ENCODE data around the gene CCR8. TPM values are rescaled to one million over a fixed set of nuclear protein-coding genes. Genes with fewer than 3 reads are reported as not detected.

Gene CCR8
- total RNA-seq, 1 experiment from 2014 or later = not detected

GRCh38 chr3:39284457-39284881, 45.0 kb upstream of the CCR8 start:
- H3F3A ChIP-seq (ENCODE audit: low read length, unreplicated experiment) = no peaks in the 10 kb centered on the region
- intact Hi-C loops (cut with micrococcal nuclease) = no loop called here
- no peak overlapping the region for H3K27ac ChIP-seq (ENCODE audit: low read length)
- ATAC-seq (no peak), DNase-seq (no peak)
- peak overlapping the region; percentile 30; the same call in 1 of the 2 replicates for H3K4me2 ChIP-seq (ENCODE audit: low read length)
- H3K4me1 ChIP-seq (ENCODE audit: insufficient read depth, low read length) = no peaks in the 10 kb centered on the region
- H2AFZ ChIP-seq (ENCODE audit: low read length) = no peak overlapping the region
- no TSS peak for BruUV-seq (replicated peaks)
- H3K79me2 ChIP-seq (ENCODE audit: low read length) = no peaks in the 10 kb centered on the region
- no peaks in the 10 kb centered on the region for H3K9me3 ChIP-seq (ENCODE audit: low read length)
- TF ChIP-seq EZH2 (IDR thresholded peaks at IDR 0.05; ENCODE audit: low read length, unreplicated experiment) (no peak), EZH2phosphoT487 (IDR thresholded peaks at IDR 0.05; ENCODE audit: borderline replicate concordance, low read length) (no peak)
- H3K36me3 ChIP-seq (ENCODE audit: low read depth, low read length) = no peaks in the 10 kb centered on the region
- ChIA-PET POLR2A (ENCODE audit: unreplicated experiment) (no interaction called here), CTCF (no interaction called here)
- 0 out of 2 replicates have a peak overlapping the region, but pooled peaks have one; percentile 28 for H3K4me3 ChIP-seq (ENCODE audit: low read length)
- no peaks in the 10 kb centered on the region for H4K20me1 ChIP-seq (ENCODE audit: low read length)
- no peaks in the 10 kb centered on the region for H3K9me2 ChIP-seq (replicated peaks; ENCODE audit: low read length)
- no peak overlapping the region for H3K9ac ChIP-seq (ENCODE audit: low read length)
- 0 out of 2 replicates have a peak, but pooled peaks cover 5% of the 10 kb centered on the region for H3K27me3 ChIP-seq (ENCODE audit: low read length)

- H3K4me2 ChIP-seq (ENCODE audit: low read length) = no peak overlapping the region
- H3F3A ChIP-seq (ENCODE audit: low read length, unreplicated experiment) = no peaks in the 10 kb centered on the region
- no peak overlapping the region for H3K4me3 ChIP-seq (ENCODE audit: low read length)
- intact Hi-C loops (cut with micrococcal nuclease) = no loop called here
- DNase-seq (no peak), ATAC-seq (no peak)
- H2AFZ ChIP-seq (ENCODE audit: low read length) = no peak overlapping the region
- H3K9me2 ChIP-seq (replicated peaks; ENCODE audit: low read length) = no peaks in the 10 kb centered on the region
- H3K79me2 ChIP-seq (ENCODE audit: low read length) = no peaks in the 10 kb centered on the region
- H3K9ac ChIP-seq (ENCODE audit: low read length) = no peak overlapping the region
- no peak overlapping the region for H3K27ac ChIP-seq (ENCODE audit: low read length)
- TF ChIP-seq EZH2phosphoT487 (IDR thresholded peaks at IDR 0.05; ENCODE audit: borderline replicate concordance, low read length) = no peak
- no peak for TF ChIP-seq CTCF (conservative IDR thresholded peaks at IDR 0.05; ENCODE audit: low read depth, low read length)
- no peak for TF ChIP-seq EZH2 (IDR thresholded peaks at IDR 0.05; ENCODE audit: low read length, unreplicated experiment)
- 0 out of 2 replicates have a peak, but pooled peaks cover 3% of the 10 kb centered on the region for H3K4me1 ChIP-seq (ENCODE audit: insufficient read depth, low read length)
- ChIA-PET CTCF (no interaction called here), POLR2A (ENCODE audit: unreplicated experiment) (no interaction called here)
- H4K20me1 ChIP-seq (ENCODE audit: low read length) = no peaks in the 10 kb centered on the region
- no peaks in the 10 kb centered on the region for H3K27me3 ChIP-seq (ENCODE audit: low read length)
- H3K9me3 ChIP-seq (ENCODE audit: low read length) = no peaks in the 10 kb centered on the region
- no TSS peak for BruUV-seq (replicated peaks)
- no peaks in the 10 kb centered on the region for H3K36me3 ChIP-seq (ENCODE audit: low read depth, low read length)
Observed at GRCh38 chr3:39285332-39285731, 44.2 kb upstream of the CCR8 start.

- no TSS peak for BruUV-seq (replicated peaks)
- H2AFZ ChIP-seq (ENCODE audit: low read length) = no peak overlapping the region
- TF ChIP-seq EZH2 (IDR thresholded peaks at IDR 0.05; ENCODE audit: low read length, unreplicated experiment) = no peak
- TF ChIP-seq EZH2phosphoT487 (IDR thresholded peaks at IDR 0.05; ENCODE audit: borderline replicate concordance, low read length) = no peak
- no peak for TF ChIP-seq CTCF (conservative IDR thresholded peaks at IDR 0.05; ENCODE audit: low read depth, low read length)
- ATAC-seq (no peak), DNase-seq (no peak)
- no peaks in the 10 kb centered on the region for H3K36me3 ChIP-seq (ENCODE audit: low read depth, low read length)
- POLR2A ChIA-PET (ENCODE audit: unreplicated experiment) = no interaction called here
- CTCF ChIA-PET = no interaction called here
- 0 out of 2 replicates have a peak, but pooled peaks cover 4% of the 10 kb centered on the region for H3K4me1 ChIP-seq (ENCODE audit: insufficient read depth, low read length)
- no peak overlapping the region for H3K4me3 ChIP-seq (ENCODE audit: low read length)
- no peaks in the 10 kb centered on the region for H3K9me2 ChIP-seq (replicated peaks; ENCODE audit: low read length)
- H3F3A ChIP-seq (ENCODE audit: low read length, unreplicated experiment) = no peaks in the 10 kb centered on the region
- intact Hi-C loops (cut with micrococcal nuclease) = no loop called here
- no peaks in the 10 kb centered on the region for H3K79me2 ChIP-seq (ENCODE audit: low read length)
- H3K9ac ChIP-seq (ENCODE audit: low read length) = no peak overlapping the region
- no peak overlapping the region for H3K27ac ChIP-seq (ENCODE audit: low read length)
- no peaks in the 10 kb centered on the region for H3K9me3 ChIP-seq (ENCODE audit: low read length)
- no peak overlapping the region for H3K4me2 ChIP-seq (ENCODE audit: low read length)
- H4K20me1 ChIP-seq (ENCODE audit: low read length) = no peaks in the 10 kb centered on the region
- no peaks in the 10 kb centered on the region for H3K27me3 ChIP-seq (ENCODE audit: low read length)
Observed at GRCh38 chr3:39286771-39287170, 42.7 kb upstream of the CCR8 start.

Measured in PC-3 (cell line).